GM19238 (cell line): Measurements from ENCODE around the gene GPR21.

Source experiments
- DNase-seq: peaks from one replicate; pipeline ENCODE4 v3.0.0; 2011; ENCODE audit warnings: low spot score; ENCODE audit not compliant: insufficient read length

Gene GPR21

GRCh38 chr9:123033352-123033751, at the start of gene GPR21:
TSS of gene GPR21 (plus strand) at chr9:123033667. CDS start at chr9:123034567, 900 bp downstream.
- no peak for DNase-seq

- DNase-seq: no peak
Measured at GRCh38 chr9:122986010-122986409, 47.5 kb upstream of the GPR21 start.

GRCh38 chr9:122988141-122988540, 45.3 kb upstream of the GPR21 start:
- no peak for DNase-seq

- DNase-seq: peak; percentile 8
Measured at GRCh38 chr9:122988920-122989621, 44.4 kb upstream of the GPR21 start.

- no peak for DNase-seq
Measured at GRCh38 chr9:122991370-122991830, 42.1 kb upstream of the GPR21 start.

- DNase-seq: no peak
Measured at GRCh38 chr9:122996586-122996985, 36.9 kb upstream of the GPR21 start.

- no peak for DNase-seq
Measured at GRCh38 chr9:122998448-122998847, 35.0 kb upstream of the GPR21 start.

- no peak for DNase-seq
Measured at GRCh38 chr9:123000371-123001068, 32.9 kb upstream of the GPR21 start.

GRCh38 chr9:123002754-123003153, 30.7 kb upstream of the GPR21 start:
- DNase-seq: no peak

- no peak for DNase-seq
Measured at GRCh38 chr9:123003466-123003865, 30.0 kb upstream of the GPR21 start.

- DNase-seq: no peak
Measured at GRCh38 chr9:123005964-123006363, 27.5 kb upstream of the GPR21 start.

- no peak for DNase-seq
Measured at GRCh38 chr9:123007269-123007668, 26.2 kb upstream of the GPR21 start.

- no peak for DNase-seq
Measured at GRCh38 chr9:123008909-123009308, 24.6 kb upstream of the GPR21 start.

GRCh38 chr9:123011380-123011779, 22.1 kb upstream of the GPR21 start:
- no peak for DNase-seq

- DNase-seq: no peak
Measured at GRCh38 chr9:123011878-123012528, 21.5 kb upstream of the GPR21 start.

GRCh38 chr9:123016631-123017030, 16.8 kb upstream of the GPR21 start:
- DNase-seq: no peak

- no peak for DNase-seq
Measured at GRCh38 chr9:123020796-123021195, 12.7 kb upstream of the GPR21 start.

GRCh38 chr9:123026425-123026824, 7.0 kb upstream of the GPR21 start:
- no peak for DNase-seq

GRCh38 chr9:123027517-123027916, 6.0 kb upstream of the GPR21 start:
- DNase-seq: no peak

- DNase-seq: no peak
Measured at GRCh38 chr9:123028136-123028535, 5.3 kb upstream of the GPR21 start.

- DNase-seq: no peak
Measured at GRCh38 chr9:123028973-123029372, 4.5 kb upstream of the GPR21 start.

GRCh38 chr9:123031963-123032362, 1.5 kb upstream of the GPR21 start:
- DNase-seq: no peak
